Epithelial cell of proximal tubule (primary cell): ENCODE data around the gene INTS12. TPM values are rescaled to one million over a fixed set of nuclear protein-coding genes. Genes with fewer than 3 reads are reported as not detected.

Experiments
- DNase-seq: peaks from one replicate; pipeline ENCODE4 v3.0.0-alpha.2; 2011; ENCODE audit warnings: low read depth
- H3K4me3 ChIP-seq: 2 replicates; pipeline ENCODE4 v1.5.1; 2011; ENCODE audit warnings: low read depth, mild to moderate bottlenecking, low read length
- CTCF ChIP-seq: conservative IDR thresholded peaks from 2 replicates; pipeline ENCODE4 v1.5.1; 2012; ENCODE audit warnings: low read depth, mild to moderate bottlenecking, low read length
- total RNA-seq: library from RNA; depleted of rRNA; stranded (reverse); fragments of >200 nt; gene quantifications from 2 replicates; pipeline ENCODE4 v1.2.3, GENCODE V29; 2015

Gene INTS12
- total RNA-seq, 1 donor from 2014 or later, result 9.1 TPM

GRCh38 chr4:105661028-105661427, 47.5 kb downstream of the INTS12 start:
- DNase-seq, result no peak
- TF ChIP-seq CTCF, result no peak
- H3K4me3 ChIP-seq, result no peak overlapping the region

- DNase-seq, result no peak
- H3K4me3 ChIP-seq, result no peak overlapping the region
- TF ChIP-seq CTCF, result no peak
These were observed 49.3 kb downstream of the INTS12 start for GRCh38 chr4:105659190-105659589.

GRCh38 chr4:105657117-105657765, 51.2 kb downstream of the INTS12 start:
- no peak for TF ChIP-seq CTCF
- no peak overlapping the region for H3K4me3 ChIP-seq
- no peak for DNase-seq

- DNase-seq, result peak; percentile 45
- TF ChIP-seq CTCF, result no peak
- H3K4me3 ChIP-seq, result peak overlapping the region; percentile 14
These were observed 56.1 kb downstream of the INTS12 start for GRCh38 chr4:105652286-105652888.

- H3K4me3 ChIP-seq, result peak overlapping the region; percentile 14
- DNase-seq, result peak; percentile 15
- TF ChIP-seq CTCF, result no peak
These were observed 56.6 kb downstream of the INTS12 start for GRCh38 chr4:105651884-105652283.

- no peak for DNase-seq
- H3K4me3 ChIP-seq, result no peak overlapping the region
- TF ChIP-seq CTCF, result no peak
These were observed 58.3 kb downstream of the INTS12 start for GRCh38 chr4:105650190-105650589.

GRCh38 chr4:105645440-105645839, 63.0 kb downstream of the INTS12 start:
- no peak for DNase-seq
- TF ChIP-seq CTCF, result no peak
- H3K4me3 ChIP-seq, result no peak overlapping the region
